ENCODE data around the gene NOLC1.

Gene NOLC1

GRCh38 chr10:102151774-102152544, at the start of gene NOLC1:
TSS of gene NOLC1 (plus strand) at chr10:102152389. CDS start at chr10:102152411, 22 bp downstream.
- DNase-seq (ENCODE audit: low read depth, low spot score) = peak; percentile 97

GRCh38 chr10:102102421-102102820, 49.8 kb upstream of the NOLC1 start:
- DNase-seq (ENCODE audit: low read depth, low spot score) = no peak

- no peak for DNase-seq (ENCODE audit: low read depth, low spot score)
Observed at GRCh38 chr10:102106998-102107397, 45.2 kb upstream of the NOLC1 start.

GRCh38 chr10:102109166-102110116, 42.7 kb upstream of the NOLC1 start:
- no peak for DNase-seq (ENCODE audit: low read depth, low spot score)

GRCh38 chr10:102111276-102111675, 40.9 kb upstream of the NOLC1 start:
- no peak for DNase-seq (ENCODE audit: low read depth, low spot score)

GRCh38 chr10:102112210-102112817, 39.9 kb upstream of the NOLC1 start:
- no peak for DNase-seq (ENCODE audit: low read depth, low spot score)

GRCh38 chr10:102113261-102113955, 38.8 kb upstream of the NOLC1 start:
- no peak for DNase-seq (ENCODE audit: low read depth, low spot score)

GRCh38 chr10:102113956-102114857, 38.0 kb upstream of the NOLC1 start:
- no peak for DNase-seq (ENCODE audit: low read depth, low spot score)

- peak; percentile 71 for DNase-seq (ENCODE audit: low read depth, low spot score)
Observed at GRCh38 chr10:102114861-102115618, 37.1 kb upstream of the NOLC1 start.

GRCh38 chr10:102115775-102116174, 36.4 kb upstream of the NOLC1 start:
- DNase-seq (ENCODE audit: low read depth, low spot score) = no peak

GRCh38 chr10:102116656-102117055, 35.5 kb upstream of the NOLC1 start:
- DNase-seq (ENCODE audit: low read depth, low spot score) = no peak

- DNase-seq (ENCODE audit: low read depth, low spot score) = no peak
Observed at GRCh38 chr10:102117391-102118159, 34.6 kb upstream of the NOLC1 start.

- no peak for DNase-seq (ENCODE audit: low read depth, low spot score)
Observed at GRCh38 chr10:102118867-102119266, 33.3 kb upstream of the NOLC1 start.

- no peak for DNase-seq (ENCODE audit: low read depth, low spot score)
Observed at GRCh38 chr10:102119417-102120141, 32.6 kb upstream of the NOLC1 start.

GRCh38 chr10:102120142-102120990, 31.8 kb upstream of the NOLC1 start, which contains the start of gene LDB1:
TSS of gene LDB1 (minus strand) at chr10:102120368. CDS start at chr10:102120110, 258 bp downstream.
- peak; percentile 63 for DNase-seq (ENCODE audit: low read depth, low spot score)

- peak; percentile 98 for DNase-seq (ENCODE audit: low read depth, low spot score)
Observed at GRCh38 chr10:102120991-102121738, 31.0 kb upstream of the NOLC1 start.
